GM03348 (cell line): ENCODE data around the gene PCIF1.
"Not testable (repeated sequence)": the region's sequence is repeated elsewhere in the genome, so short reads cannot be mapped to it uniquely, and the experiment has no call there.

Experiments
- DNase-seq: peaks from one replicate; pipeline ENCODE4 v3.0.0; 2012; ENCODE audit warnings: low spot score

PCIF1 gene

GRCh38 chr20:45947110-45947866 lies 12.8 kb downstream of the PCIF1 start:
- no peak for DNase-seq

GRCh38 chr20:45948261-45948733 lies 13.8 kb downstream of the PCIF1 start:
- DNase-seq = no peak

GRCh38 chr20:45948742-45949541 lies 14.5 kb downstream of the PCIF1 start:
- DNase-seq = no peak

GRCh38 chr20:45949542-45950329 lies 15.3 kb downstream of the PCIF1 start:
- no peak for DNase-seq

- no peak for DNase-seq
Measured at GRCh38 chr20:45950330-45950646, 15.8 kb downstream of the PCIF1 start.

- DNase-seq = no peak
Measured at GRCh38 chr20:45951925-45952834, 17.7 kb downstream of the PCIF1 start.

- DNase-seq = no peak
Measured at GRCh38 chr20:45952861-45953260, 18.4 kb downstream of the PCIF1 start.

GRCh38 chr20:45953672-45954071 lies 19.2 kb downstream of the PCIF1 start:
- DNase-seq = no peak

GRCh38 chr20:45956326-45956725 lies 21.8 kb downstream of the PCIF1 start:
- DNase-seq = not testable (repeated sequence)

- DNase-seq = no peak
Measured at GRCh38 chr20:45957021-45957941, 22.8 kb downstream of the PCIF1 start.

GRCh38 chr20:45958593-45958992 lies 24.1 kb downstream of the PCIF1 start:
- DNase-seq = no peak

GRCh38 chr20:45959126-45959525 lies 24.6 kb downstream of the PCIF1 start:
- no peak for DNase-seq

GRCh38 chr20:45959956-45960630 lies 25.6 kb downstream of the PCIF1 start:
- no peak for DNase-seq

GRCh38 chr20:45962031-45962755 lies 27.7 kb downstream of the PCIF1 start:
- DNase-seq = no peak

- DNase-seq = no peak
Measured at GRCh38 chr20:45963059-45964005, 28.8 kb downstream of the PCIF1 start.

GRCh38 chr20:45964006-45964400 lies 29.5 kb downstream of the PCIF1 start:
- no peak for DNase-seq

- no peak for DNase-seq
Measured at GRCh38 chr20:45965169-45966002, 30.9 kb downstream of the PCIF1 start.
